ENCODE measurements around the gene FCHSD2. TPM values are rescaled to one million over a fixed set of nuclear protein-coding genes. Genes with fewer than 3 reads are reported as not detected.
"Not testable (repeated sequence)": the region's sequence is repeated elsewhere in the genome, so short reads cannot be mapped to it uniquely, and the experiment has no call there.

Gene FCHSD2
- total RNA-seq, 1 donor from 2014 or later = 18.9 TPM

- no peak overlapping the region for H3K4me2 ChIP-seq (ENCODE audit: low read length)
- no peak overlapping the region for H3K27ac Mint-ChIP-seq (ENCODE audit: unreplicated experiment)
- DNase-seq (ENCODE audit: low read depth) (no peak), FAIRE-seq (no peak)
- no peaks in the 10 kb centered on the region for H3K4me1 Mint-ChIP-seq (ENCODE audit: low read depth, unreplicated experiment)
- H3K9me3 Mint-ChIP-seq (ENCODE audit: unreplicated experiment) = peaks cover 20% of the 10 kb centered on the region
- no peak overlapping the region for H3K4me3 Mint-ChIP-seq (ENCODE audit: unreplicated experiment)
- H3K9me3 ChIP-seq (ENCODE audit: insufficient read depth, low read depth, low read length) = peaks cover 8% of the 10 kb centered on the region
- no peaks in the 10 kb centered on the region for H3K27me3 ChIP-seq (ENCODE audit: insufficient read depth, low read length)
- H3K36me3 Mint-ChIP-seq (ENCODE audit: low read depth, unreplicated experiment) = peaks cover 17% of the 10 kb centered on the region
- H3K4me3 ChIP-seq (ENCODE audit: insufficient read depth, low read depth, low read length) = no peak overlapping the region
- no peak for TF ChIP-seq EZH2 (IDR thresholded peaks at IDR 0.05; ENCODE audit: insufficient read depth, low read length)
- TF ChIP-seq, protein P1, sequence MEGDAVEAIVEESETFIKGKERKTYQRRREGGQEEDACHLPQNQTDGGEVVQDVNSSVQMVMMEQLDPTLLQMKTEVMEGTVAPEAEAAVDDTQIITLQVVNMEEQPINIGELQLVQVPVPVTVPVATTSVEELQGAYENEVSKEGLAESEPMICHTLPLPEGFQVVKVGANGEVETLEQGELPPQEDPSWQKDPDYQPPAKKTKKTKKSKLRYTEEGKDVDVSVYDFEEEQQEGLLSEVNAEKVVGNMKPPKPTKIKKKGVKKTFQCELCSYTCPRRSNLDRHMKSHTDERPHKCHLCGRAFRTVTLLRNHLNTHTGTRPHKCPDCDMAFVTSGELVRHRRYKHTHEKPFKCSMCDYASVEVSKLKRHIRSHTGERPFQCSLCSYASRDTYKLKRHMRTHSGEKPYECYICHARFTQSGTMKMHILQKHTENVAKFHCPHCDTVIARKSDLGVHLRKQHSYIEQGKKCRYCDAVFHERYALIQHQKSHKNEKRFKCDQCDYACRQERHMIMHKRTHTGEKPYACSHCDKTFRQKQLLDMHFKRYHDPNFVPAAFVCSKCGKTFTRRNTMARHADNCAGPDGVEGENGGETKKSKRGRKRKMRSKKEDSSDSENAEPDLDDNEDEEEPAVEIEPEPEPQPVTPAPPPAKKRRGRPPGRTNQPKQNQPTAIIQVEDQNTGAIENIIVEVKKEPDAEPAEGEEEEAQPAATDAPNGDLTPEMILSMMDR (IDR thresholded peaks at IDR 0.05; ENCODE audit: insufficient read depth, low read depth, low read length) = no peak
- no peaks in the 10 kb centered on the region for H3K27me3 Mint-ChIP-seq (ENCODE audit: low read depth, unreplicated experiment)
- H3K27ac ChIP-seq (ENCODE audit: low read depth, low read length) = no peak overlapping the region
- H3K79me2 ChIP-seq (ENCODE audit: insufficient read depth, low read length) = no peaks in the 10 kb centered on the region
- H4K20me1 ChIP-seq (ENCODE audit: insufficient read depth, low read length) = peaks cover 7% of the 10 kb centered on the region
- no peak overlapping the region for H3K9ac ChIP-seq (ENCODE audit: low read length)
- no peaks in the 10 kb centered on the region for H3K4me1 ChIP-seq (ENCODE audit: insufficient read depth, low read length)
- H3K36me3 ChIP-seq (ENCODE audit: insufficient read depth, low read length) = no peaks in the 10 kb centered on the region
- H2AFZ ChIP-seq (ENCODE audit: low read depth, low read length) = no peak overlapping the region
These were observed 112.7 kb downstream of the FCHSD2 start for GRCh38 chr11:73029403-73029802.

GRCh38 chr11:73028611-73029010 is 113.5 kb downstream of the FCHSD2 start:
- no peaks in the 10 kb centered on the region for H3K36me3 ChIP-seq (ENCODE audit: insufficient read depth, low read length)
- no peak overlapping the region for H3K4me3 ChIP-seq (ENCODE audit: insufficient read depth, low read depth, low read length)
- peaks cover 8% of the 10 kb centered on the region for H3K9me3 ChIP-seq (ENCODE audit: insufficient read depth, low read depth, low read length)
- H3K79me2 ChIP-seq (ENCODE audit: insufficient read depth, low read length) = no peaks in the 10 kb centered on the region
- DNase-seq (ENCODE audit: low read depth) (no peak), FAIRE-seq (no peak)
- Mint-ChIP-seq H3K9me3 (ENCODE audit: unreplicated experiment) (peaks cover 27% of the 10 kb centered on the region), H3K36me3 (ENCODE audit: low read depth, unreplicated experiment) (peaks cover 17% of the 10 kb centered on the region), H3K27ac (ENCODE audit: unreplicated experiment) (no peak overlapping the region), H3K4me1 (ENCODE audit: low read depth, unreplicated experiment) (no peaks in the 10 kb centered on the region), H3K27me3 (ENCODE audit: low read depth, unreplicated experiment) (no peaks in the 10 kb centered on the region), H3K4me3 (ENCODE audit: unreplicated experiment) (no peak overlapping the region)
- no peak overlapping the region for H2AFZ ChIP-seq (ENCODE audit: low read depth, low read length)
- TF ChIP-seq, protein P1 (IDR thresholded peaks at IDR 0.05; ENCODE audit: insufficient read depth, low read depth, low read length) = no peak
- no peak for TF ChIP-seq EZH2 (IDR thresholded peaks at IDR 0.05; ENCODE audit: insufficient read depth, low read length)
- no peaks in the 10 kb centered on the region for H3K27me3 ChIP-seq (ENCODE audit: insufficient read depth, low read length)
- H3K9ac ChIP-seq (ENCODE audit: low read length) = no peak overlapping the region
- H3K4me2 ChIP-seq (ENCODE audit: low read length) = no peak overlapping the region
- H4K20me1 ChIP-seq (ENCODE audit: insufficient read depth, low read length) = peaks cover 7% of the 10 kb centered on the region
- H3K27ac ChIP-seq (ENCODE audit: low read depth, low read length) = no peak overlapping the region
- no peaks in the 10 kb centered on the region for H3K4me1 ChIP-seq (ENCODE audit: insufficient read depth, low read length)

DNA sequence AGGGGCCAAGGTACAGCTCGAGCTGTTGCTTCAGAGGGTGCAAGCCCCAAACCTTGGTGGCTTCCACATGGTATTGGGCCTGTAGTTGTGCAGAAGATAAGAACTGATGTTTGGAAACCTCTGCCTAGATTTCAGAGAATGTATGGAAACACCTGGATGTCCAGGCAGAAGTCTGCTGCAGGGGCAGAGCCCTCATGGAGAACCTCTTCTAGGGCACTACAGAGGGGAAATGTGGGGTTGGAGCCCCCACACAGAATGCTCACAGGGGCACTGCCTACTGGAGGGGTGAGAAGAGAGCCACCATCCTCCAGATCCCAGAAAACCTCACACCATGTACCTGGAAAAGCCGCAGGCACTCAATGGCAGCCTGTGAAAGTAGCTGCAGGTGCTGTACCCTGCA is 114.3 kb downstream of the FCHSD2 start:
- H3K36me3 ChIP-seq (ENCODE audit: insufficient read depth, low read length); H3K27ac ChIP-seq (ENCODE audit: low read depth, low read length); H3K4me2 ChIP-seq (ENCODE audit: low read length); H4K20me1 ChIP-seq (ENCODE audit: insufficient read depth, low read length); H3K9ac ChIP-seq (ENCODE audit: low read length); H3K9me3 ChIP-seq (ENCODE audit: insufficient read depth, low read depth, low read length); H3K79me2 ChIP-seq (ENCODE audit: insufficient read depth, low read length); DNase-seq (ENCODE audit: low read depth); H2AFZ ChIP-seq (ENCODE audit: low read depth, low read length); H3K27me3 Mint-ChIP-seq (ENCODE audit: low read depth, unreplicated experiment); H3K27ac Mint-ChIP-seq (ENCODE audit: unreplicated experiment); H3K27me3 ChIP-seq (ENCODE audit: insufficient read depth, low read length); H3K4me1 Mint-ChIP-seq (ENCODE audit: low read depth, unreplicated experiment); FAIRE-seq; H3K4me3 Mint-ChIP-seq (ENCODE audit: unreplicated experiment); H3K4me1 ChIP-seq (ENCODE audit: insufficient read depth, low read length); H3K4me3 ChIP-seq (ENCODE audit: insufficient read depth, low read depth, low read length): not testable (repeated sequence)
- peaks cover 17% of the 10 kb centered on the region for H3K36me3 Mint-ChIP-seq (ENCODE audit: low read depth, unreplicated experiment)
- peaks cover 28% of the 10 kb centered on the region for H3K9me3 Mint-ChIP-seq (ENCODE audit: unreplicated experiment)

Data from astrocyte (in vitro differentiated cells and primary cell).